ENCODE measurements around the gene TGFB3.

Gene TGFB3

GRCh38 chr14:75917946-75918335 is 63.9 kb downstream of the TGFB3 start:
- TF ChIP-seq, protein P1, sequence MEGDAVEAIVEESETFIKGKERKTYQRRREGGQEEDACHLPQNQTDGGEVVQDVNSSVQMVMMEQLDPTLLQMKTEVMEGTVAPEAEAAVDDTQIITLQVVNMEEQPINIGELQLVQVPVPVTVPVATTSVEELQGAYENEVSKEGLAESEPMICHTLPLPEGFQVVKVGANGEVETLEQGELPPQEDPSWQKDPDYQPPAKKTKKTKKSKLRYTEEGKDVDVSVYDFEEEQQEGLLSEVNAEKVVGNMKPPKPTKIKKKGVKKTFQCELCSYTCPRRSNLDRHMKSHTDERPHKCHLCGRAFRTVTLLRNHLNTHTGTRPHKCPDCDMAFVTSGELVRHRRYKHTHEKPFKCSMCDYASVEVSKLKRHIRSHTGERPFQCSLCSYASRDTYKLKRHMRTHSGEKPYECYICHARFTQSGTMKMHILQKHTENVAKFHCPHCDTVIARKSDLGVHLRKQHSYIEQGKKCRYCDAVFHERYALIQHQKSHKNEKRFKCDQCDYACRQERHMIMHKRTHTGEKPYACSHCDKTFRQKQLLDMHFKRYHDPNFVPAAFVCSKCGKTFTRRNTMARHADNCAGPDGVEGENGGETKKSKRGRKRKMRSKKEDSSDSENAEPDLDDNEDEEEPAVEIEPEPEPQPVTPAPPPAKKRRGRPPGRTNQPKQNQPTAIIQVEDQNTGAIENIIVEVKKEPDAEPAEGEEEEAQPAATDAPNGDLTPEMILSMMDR (IDR thresholded peaks at IDR 0.05; ENCODE audit: insufficient read depth, low read length, poor library complexity, severe bottlenecking) = no peak

DNA sequence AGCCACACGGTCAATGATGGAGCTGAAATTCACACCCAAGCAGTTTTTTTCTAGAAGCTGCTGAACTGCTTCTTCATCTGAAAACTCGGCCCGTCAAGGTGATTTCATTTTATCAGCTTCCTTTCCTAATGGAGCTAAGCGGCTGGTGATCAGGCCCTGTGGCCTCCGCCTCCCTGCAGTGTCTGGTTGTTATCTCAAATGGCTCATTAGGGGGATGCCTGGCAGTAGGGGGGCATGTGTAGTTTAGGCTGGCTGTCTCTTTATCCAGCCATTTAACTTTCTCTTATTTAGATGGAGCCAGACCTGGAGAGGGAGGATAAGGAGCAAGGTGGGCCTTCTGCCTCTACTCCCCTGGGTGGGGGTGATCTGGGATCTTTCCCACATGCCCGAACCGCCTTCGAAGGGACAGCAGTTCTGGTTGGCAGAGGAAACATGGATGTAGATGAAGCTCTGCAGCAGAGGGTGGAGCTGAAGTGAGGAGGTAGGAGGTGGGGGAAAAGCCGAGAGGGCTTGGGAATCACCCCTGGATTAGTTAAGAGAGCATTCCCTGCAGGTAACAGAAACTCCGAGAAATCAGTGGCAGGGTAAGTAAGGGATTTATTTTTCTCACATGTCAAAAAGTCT is 64.4 kb downstream of the TGFB3 start:
- no peak overlapping the region for H3K4me3 ChIP-seq (replicated peaks; ENCODE audit: low read depth, low read length)
- no peak for DNase-seq (ENCODE audit: extremely low read depth, insufficient read length)
- TF ChIP-seq, protein P1 (IDR thresholded peaks at IDR 0.05; ENCODE audit: insufficient read depth, low read length, poor library complexity, severe bottlenecking) = no peak
- no peaks in the 10 kb centered on the region for H3K36me3 ChIP-seq (ENCODE audit: control insufficient read depth, insufficient read depth, low read length)
- no peaks in the 10 kb centered on the region for H3K27me3 ChIP-seq (replicated peaks; ENCODE audit: control insufficient read depth, insufficient read depth, low read length)

More at GRCh38 chr14:75917946-75918335, 63.9 kb downstream of the TGFB3 start:
- DNase-seq (ENCODE audit: extremely low read depth, insufficient read length) = no peak
- Histone ChIP-seq H3K36me3 (ENCODE audit: control insufficient read depth, insufficient read depth, low read length) (no peaks in the 10 kb centered on the region), H3K27me3 (replicated peaks; ENCODE audit: control insufficient read depth, insufficient read depth, low read length) (no peaks in the 10 kb centered on the region), H3K4me3 (replicated peaks; ENCODE audit: low read depth, low read length) (no peak overlapping the region)

GRCh38 chr14:75915045-75915444 is 66.8 kb downstream of the TGFB3 start:
- no peak overlapping the region for H3K4me3 ChIP-seq (replicated peaks; ENCODE audit: low read depth, low read length)
- TF ChIP-seq, protein P1 (IDR thresholded peaks at IDR 0.05; ENCODE audit: insufficient read depth, low read length, poor library complexity, severe bottlenecking) = no peak
- no peaks in the 10 kb centered on the region for H3K27me3 ChIP-seq (replicated peaks; ENCODE audit: control insufficient read depth, insufficient read depth, low read length)
- DNase-seq (ENCODE audit: extremely low read depth, insufficient read length) = no peak
- H3K36me3 ChIP-seq (ENCODE audit: control insufficient read depth, insufficient read depth, low read length) = no peaks in the 10 kb centered on the region

DNA sequence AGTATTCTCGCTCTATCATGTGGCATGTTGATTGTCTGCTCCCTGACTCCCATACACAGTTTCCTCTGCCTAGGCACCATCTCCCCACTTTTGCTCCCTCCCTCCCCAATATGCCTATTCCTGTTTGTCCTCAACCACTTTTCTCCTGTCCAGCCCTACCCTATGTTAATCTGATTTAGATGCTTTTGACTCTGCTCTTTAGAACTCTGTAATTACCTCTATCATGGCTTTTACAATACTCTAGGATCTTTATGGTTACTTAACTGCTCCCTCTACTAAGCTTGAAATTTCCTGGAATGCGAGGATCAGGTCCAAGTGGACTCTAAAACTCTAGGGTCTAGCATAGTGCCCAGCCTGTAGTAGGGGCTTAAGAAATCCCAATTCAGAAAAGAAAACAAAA is 68.6 kb downstream of the TGFB3 start:
- no peaks in the 10 kb centered on the region for H3K27me3 ChIP-seq (replicated peaks; ENCODE audit: control insufficient read depth, insufficient read depth, low read length)
- TF ChIP-seq, protein P1 (IDR thresholded peaks at IDR 0.05; ENCODE audit: insufficient read depth, low read length, poor library complexity, severe bottlenecking) = no peak

DNA sequence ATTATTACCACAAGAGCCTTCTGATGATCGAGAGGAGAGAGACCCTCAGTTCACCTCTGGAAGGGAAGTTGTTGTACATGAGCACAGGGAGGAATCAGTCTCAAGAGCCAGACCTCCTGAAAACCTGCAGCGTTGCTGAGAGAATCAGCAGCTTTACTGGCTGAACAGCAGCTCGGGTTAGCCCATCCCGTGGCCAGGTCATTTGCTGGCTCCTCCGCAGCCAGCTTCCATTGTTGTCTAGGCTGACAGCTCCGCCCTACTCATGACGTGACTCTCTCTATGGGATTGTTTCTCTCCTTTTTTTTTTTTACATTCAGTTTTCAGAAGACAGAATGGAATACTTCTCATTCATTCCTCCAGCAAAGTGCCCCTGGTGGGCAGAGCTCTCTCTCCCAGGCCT is 69.9 kb downstream of the TGFB3 start:
- no peaks in the 10 kb centered on the region for H3K27me3 ChIP-seq (replicated peaks; ENCODE audit: control insufficient read depth, insufficient read depth, low read length)
- TF ChIP-seq, protein P1 (IDR thresholded peaks at IDR 0.05; ENCODE audit: insufficient read depth, low read length, poor library complexity, severe bottlenecking) = no peak
- H3K36me3 ChIP-seq (ENCODE audit: control insufficient read depth, insufficient read depth, low read length) = no peaks in the 10 kb centered on the region
- no peak for DNase-seq (ENCODE audit: extremely low read depth, insufficient read length)
- H3K4me3 ChIP-seq (replicated peaks; ENCODE audit: low read depth, low read length) = no peak overlapping the region

More for the DNA sequence above, 68.6 kb downstream of the TGFB3 start:
- Histone ChIP-seq H3K4me3 (replicated peaks; ENCODE audit: low read depth, low read length) (no peak overlapping the region), H3K36me3 (ENCODE audit: control insufficient read depth, insufficient read depth, low read length) (no peaks in the 10 kb centered on the region)
- no peak for DNase-seq (ENCODE audit: extremely low read depth, insufficient read length)

- TF ChIP-seq, protein P1 (IDR thresholded peaks at IDR 0.05; ENCODE audit: insufficient read depth, low read length, poor library complexity, severe bottlenecking) = no peak
- H3K27me3 ChIP-seq (replicated peaks; ENCODE audit: control insufficient read depth, insufficient read depth, low read length) = no peaks in the 10 kb centered on the region
- no peak for DNase-seq (ENCODE audit: extremely low read depth, insufficient read length)
- no peak overlapping the region for H3K4me3 ChIP-seq (replicated peaks; ENCODE audit: low read depth, low read length)
- no peaks in the 10 kb centered on the region for H3K36me3 ChIP-seq (ENCODE audit: control insufficient read depth, insufficient read depth, low read length)
Observed at GRCh38 chr14:75910048-75910447, 71.7 kb downstream of the TGFB3 start.
